Activated effector memory CD4-positive, alpha-beta T cell treated with anti-CD3 and anti-CD28 coated beads, Interleukin-2, amount 50 U/mL, for 16 hours (primary cell): ENCODE data around the gene SLC5A2.
A peak's percentile ranks its signal among the peaks of the same experiment; 100 is the strongest.
"Not testable (repeated sequence)": the region's sequence is repeated elsewhere in the genome, so short reads cannot be mapped to it uniquely, and the experiment has no call there.

Experiments used
- DNase-seq: peaks from one replicate; pipeline ENCODE4 v3.0.0-alpha.2; 2020

SLC5A2 gene

GRCh38 chr16:31499928-31500327, 17.0 kb downstream of the SLC5A2 start:
- no peak for DNase-seq

- DNase-seq, result no peak
Observed at GRCh38 chr16:31501226-31501965, 18.5 kb downstream of the SLC5A2 start.

DNA sequence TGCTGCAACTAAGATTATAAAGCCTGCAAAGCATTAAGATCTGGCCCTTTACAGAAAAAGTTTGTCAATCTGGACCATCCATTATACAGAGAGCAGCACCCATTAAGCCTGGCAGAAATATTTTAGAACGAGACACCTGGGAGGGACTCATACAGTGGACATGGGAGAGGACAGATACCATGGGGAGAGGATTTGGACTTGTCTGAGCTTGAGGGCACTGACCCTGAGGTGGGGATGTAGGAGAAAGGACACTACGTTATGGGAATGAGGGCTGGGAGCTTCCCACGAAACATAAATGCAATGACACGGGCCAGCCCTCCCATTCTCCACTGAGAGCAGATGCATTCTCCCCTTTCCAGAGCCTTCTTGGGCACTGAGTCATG, 19.0 kb downstream of the SLC5A2 start:
- DNase-seq, result no peak

- no peak for DNase-seq
Observed at GRCh38 chr16:31502981-31503380, 20.1 kb downstream of the SLC5A2 start.

DNA sequence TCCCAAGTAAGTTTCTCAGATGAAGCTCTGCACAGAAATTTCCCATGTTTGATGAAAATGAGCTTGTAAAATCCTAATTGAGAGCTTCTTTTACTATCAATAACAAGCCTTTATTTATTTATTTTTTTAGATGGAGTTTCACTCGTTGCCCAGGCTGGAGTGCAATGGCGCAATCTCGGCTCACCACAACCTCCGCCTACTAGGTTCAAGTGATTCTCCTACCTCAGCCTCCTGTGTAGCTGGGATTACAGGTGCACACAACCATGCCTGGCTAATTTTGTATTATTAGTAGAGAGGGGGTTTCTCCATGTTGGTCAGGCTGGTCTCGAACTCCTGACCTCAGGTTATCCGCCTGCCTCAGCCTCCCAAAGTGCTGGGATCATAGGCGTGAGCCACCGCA, 20.6 kb downstream of the SLC5A2 start:
- DNase-seq, result not testable (repeated sequence)

DNA sequence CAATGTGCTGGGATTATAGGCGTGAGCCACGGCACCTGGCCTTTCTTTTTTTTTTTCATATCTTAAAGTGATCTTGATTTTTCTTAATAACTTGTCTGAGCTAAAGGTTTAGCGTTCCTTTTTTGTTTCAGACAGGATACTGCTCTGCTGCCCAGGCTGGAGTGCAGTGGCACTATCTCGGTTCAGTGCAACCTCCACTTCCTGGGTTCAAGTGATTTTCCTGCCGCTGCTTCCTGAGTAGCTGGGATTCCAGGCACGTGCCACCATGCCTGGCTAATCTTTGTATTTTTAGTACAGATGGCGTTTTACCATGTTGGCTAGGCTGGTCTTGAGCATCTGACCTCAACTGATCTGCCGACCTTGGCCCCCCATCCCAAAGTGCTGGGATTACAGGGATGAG, 21.2 kb downstream of the SLC5A2 start:
- no peak for DNase-seq

DNA sequence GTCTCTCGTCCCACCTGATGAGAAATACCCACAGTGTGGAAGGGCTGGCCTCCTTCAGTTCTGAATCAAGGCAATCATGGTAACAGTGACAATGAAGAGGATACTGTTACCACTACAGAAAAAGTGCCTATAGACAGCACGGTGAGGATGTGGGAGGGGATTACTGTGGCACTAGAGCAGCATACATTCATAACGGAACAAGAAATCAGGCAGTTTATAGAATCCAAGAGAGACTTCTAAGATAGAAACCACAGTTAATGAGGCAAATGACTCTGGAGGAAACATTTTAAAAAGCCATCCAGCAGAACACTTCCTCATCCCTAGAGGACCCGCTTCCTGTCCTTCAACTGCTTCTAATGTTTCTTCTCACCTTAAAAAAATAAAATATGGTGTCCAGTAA, 22.6 kb downstream of the SLC5A2 start:
- DNase-seq, result no peak

- DNase-seq, result no peak
Observed at GRCh38 chr16:31507617-31507928, 24.6 kb downstream of the SLC5A2 start.

DNA sequence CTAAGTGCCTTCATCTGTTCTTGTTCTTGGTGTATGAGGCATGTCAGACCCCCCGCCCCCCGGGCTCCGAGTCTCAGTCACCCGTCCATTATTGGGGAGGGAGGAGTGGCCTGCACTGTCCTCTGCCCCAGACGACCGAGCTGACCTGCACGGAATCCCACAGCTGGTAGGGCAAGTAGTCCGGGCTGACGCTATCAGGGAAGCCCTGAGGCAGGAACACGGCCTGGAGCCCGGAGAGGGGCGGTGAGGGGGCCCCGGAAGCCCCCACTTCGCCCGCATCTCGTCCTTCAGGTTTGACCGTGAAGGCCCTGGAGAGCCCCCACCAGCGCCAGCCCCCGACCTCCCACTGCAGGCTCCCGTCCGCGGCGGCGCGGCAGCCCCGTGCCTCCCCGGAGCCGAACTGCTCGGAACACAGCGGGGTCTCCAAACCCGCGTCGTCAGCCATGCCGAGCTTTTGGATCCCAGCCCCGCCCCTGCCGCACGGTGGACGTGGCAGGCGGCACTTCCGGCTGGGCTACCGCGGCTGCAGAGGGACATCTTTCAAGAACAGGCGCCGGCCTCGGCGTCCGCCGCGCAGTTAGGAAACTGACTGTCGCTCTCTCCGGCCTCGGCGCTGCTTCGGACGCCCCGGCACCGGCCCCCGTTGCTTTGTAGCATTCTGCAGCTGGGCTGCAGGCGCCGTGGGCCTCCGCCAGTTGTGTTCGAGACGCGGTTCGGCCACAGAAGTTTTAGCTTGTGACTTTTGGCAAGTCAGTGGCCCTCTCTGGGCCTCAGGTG, 25.2 kb downstream of the SLC5A2 start, which contains the start of gene RUSF1:
RUSF1 (minus strand) TSS at position 463 of the 777 bp plus-strand sequence; CDS start at position 445, 18 bp downstream.
- DNase-seq, result peak; percentile 93

DNA sequence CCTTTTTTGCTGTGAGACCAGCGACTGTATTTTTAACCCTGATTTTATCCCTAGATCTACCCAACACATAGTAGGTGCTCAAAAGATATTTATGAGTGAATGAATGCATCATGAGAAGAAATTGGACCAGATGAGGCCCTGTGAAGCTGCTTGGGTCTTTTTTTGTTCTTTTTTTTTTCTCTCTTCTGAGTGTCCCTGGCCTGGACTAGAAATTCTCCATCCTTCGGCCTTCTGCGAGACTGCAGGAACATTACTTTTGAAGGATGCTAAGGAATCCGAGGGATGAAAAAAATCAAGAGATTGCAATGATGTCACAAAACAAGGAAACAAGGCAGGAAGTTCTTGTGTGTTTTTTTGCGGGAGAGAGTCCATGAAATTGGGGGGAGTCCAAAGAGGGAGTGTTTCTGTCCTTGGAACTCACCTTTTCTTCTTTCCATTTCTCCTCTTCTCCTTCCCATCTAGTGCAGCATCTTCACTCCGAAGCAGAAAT, 25.8 kb downstream of the SLC5A2 start:
- DNase-seq, result no peak

- no peak for DNase-seq
Observed at GRCh38 chr16:31513126-31513525, 30.2 kb downstream of the SLC5A2 start.

- DNase-seq, result no peak
Observed at GRCh38 chr16:31513884-31514283, 31.0 kb downstream of the SLC5A2 start.

DNA sequence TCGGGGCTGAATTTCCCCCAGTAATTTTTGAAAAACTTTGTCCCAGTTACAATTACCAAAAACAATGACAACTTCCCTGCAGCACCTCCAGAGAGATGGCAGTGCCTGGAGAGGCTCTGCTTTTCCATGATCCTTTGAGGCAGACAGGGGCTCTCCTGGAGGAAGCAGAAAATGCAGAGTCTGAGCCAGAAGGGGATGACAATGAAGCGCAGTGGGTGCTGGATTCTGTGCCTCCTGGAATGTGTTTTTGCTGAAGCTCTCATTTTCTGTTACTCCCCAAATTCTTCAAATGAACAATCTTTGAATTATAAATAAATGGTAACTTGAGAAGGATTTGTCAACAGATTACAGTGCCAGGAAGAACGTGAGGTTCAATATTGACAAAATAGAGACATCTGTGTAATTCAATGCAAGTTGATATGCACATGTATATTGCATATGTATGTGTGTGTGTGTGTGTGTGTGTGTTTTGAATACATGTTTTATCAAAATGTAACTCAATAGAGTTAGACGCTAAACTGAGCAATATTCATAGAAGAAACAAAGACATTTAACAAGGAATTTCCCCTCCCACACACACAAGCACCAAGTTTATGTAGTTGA, 35.0 kb downstream of the SLC5A2 start:
- DNase-seq, result no peak

- DNase-seq, result no peak
Observed at GRCh38 chr16:31519759-31520431, 37.0 kb downstream of the SLC5A2 start.

- no peak for DNase-seq
Observed at GRCh38 chr16:31521368-31521767, 38.4 kb downstream of the SLC5A2 start.

DNA sequence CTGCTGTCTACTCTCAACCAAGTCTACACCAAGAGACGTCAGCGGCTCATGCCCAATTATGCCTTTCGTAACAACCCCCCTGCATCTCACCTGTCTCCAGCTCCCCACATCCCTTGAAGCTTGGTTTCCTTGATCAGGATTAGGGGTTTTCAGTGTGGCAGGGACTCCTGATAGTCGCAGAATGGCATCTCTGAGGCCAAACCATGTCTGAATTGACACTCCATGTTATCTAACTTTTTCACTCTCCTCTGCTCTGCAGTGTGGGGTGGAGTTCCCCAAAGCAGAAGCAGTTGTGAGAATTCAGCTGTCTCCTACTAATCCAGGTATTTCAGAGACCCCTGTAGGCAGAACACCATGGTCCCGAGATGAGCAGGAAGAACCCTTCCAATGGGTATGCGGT, 39.1 kb downstream of the SLC5A2 start:
- no peak for DNase-seq

GRCh38 chr16:31523768-31524167, 40.8 kb downstream of the SLC5A2 start:
- DNase-seq, result not testable (repeated sequence)

DNA sequence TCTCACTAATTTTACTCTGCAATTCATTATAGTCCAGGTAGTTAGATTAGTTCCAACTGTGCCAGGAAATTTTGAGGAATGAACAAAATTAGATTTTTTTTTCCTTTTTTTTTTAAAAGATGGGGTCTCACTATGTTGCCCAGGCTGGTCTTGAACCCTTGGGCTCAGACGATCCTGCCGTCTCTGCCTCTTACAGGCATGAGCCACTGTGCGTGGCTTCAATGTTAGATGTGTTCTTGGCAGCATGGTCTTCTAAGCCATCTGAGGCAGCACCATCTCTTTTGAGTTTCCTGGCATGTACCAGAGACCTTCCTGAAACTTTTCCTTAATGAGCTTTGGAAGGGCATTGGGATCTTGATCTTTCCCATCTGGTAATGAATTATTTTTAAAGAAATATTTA, 42.2 kb downstream of the SLC5A2 start:
- no peak for DNase-seq

GRCh38 chr16:31527734-31528274, 44.9 kb downstream of the SLC5A2 start, which contains the start of gene AHSP:
AHSP (plus strand) TSS chr16:31527900; CDS start chr16:31528140, 240 bp downstream.
- no peak for DNase-seq

GRCh38 chr16:31528523-31529107, 45.7 kb downstream of the SLC5A2 start:
- no peak for DNase-seq

GRCh38 chr16:31529108-31529936, 46.4 kb downstream of the SLC5A2 start:
- DNase-seq, result no peak

- no peak for DNase-seq
Observed at GRCh38 chr16:31529937-31530312, 47.0 kb downstream of the SLC5A2 start.
